Measurements from ENCODE around the gene CCL4.

DNA sequence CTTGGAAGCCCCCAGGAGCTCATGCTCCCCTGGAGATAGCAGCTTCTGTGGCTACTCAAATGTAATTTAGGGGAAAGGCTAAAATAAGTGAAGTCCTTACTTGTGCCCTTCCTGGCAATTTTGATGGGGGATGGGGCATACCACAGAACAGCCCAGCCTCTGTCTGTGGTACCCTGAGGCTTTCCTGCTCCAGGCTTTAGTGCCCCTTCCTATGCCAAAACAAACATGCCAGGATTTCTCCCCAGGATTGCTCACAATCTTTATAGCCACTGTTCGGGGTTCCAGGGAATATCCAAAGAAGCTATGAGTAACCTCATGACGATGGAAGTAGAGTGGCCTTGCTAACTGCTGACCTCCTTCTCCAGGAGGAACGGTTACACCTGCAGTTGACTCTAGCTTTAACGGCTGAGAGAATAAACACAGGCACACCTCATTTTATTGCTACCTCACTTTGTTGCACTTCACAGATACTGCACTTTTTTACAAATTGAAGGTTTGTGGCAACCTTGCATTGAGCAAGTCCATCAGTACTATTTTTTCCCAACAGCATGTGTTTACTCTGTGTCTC is 24.9 kb downstream of the CCL4 start:
- TF ChIP-seq, protein P1, sequence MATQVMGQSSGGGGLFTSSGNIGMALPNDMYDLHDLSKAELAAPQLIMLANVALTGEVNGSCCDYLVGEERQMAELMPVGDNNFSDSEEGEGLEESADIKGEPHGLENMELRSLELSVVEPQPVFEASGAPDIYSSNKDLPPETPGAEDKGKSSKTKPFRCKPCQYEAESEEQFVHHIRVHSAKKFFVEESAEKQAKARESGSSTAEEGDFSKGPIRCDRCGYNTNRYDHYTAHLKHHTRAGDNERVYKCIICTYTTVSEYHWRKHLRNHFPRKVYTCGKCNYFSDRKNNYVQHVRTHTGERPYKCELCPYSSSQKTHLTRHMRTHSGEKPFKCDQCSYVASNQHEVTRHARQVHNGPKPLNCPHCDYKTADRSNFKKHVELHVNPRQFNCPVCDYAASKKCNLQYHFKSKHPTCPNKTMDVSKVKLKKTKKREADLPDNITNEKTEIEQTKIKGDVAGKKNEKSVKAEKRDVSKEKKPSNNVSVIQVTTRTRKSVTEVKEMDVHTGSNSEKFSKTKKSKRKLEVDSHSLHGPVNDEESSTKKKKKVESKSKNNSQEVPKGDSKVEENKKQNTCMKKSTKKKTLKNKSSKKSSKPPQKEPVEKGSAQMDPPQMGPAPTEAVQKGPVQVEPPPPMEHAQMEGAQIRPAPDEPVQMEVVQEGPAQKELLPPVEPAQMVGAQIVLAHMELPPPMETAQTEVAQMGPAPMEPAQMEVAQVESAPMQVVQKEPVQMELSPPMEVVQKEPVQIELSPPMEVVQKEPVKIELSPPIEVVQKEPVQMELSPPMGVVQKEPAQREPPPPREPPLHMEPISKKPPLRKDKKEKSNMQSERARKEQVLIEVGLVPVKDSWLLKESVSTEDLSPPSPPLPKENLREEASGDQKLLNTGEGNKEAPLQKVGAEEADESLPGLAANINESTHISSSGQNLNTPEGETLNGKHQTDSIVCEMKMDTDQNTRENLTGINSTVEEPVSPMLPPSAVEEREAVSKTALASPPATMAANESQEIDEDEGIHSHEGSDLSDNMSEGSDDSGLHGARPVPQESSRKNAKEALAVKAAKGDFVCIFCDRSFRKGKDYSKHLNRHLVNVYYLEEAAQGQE (IDR thresholded peaks at IDR 0.05; ENCODE audit: borderline replicate concordance), result no peak
- TF ChIP-seq, protein P2, sequence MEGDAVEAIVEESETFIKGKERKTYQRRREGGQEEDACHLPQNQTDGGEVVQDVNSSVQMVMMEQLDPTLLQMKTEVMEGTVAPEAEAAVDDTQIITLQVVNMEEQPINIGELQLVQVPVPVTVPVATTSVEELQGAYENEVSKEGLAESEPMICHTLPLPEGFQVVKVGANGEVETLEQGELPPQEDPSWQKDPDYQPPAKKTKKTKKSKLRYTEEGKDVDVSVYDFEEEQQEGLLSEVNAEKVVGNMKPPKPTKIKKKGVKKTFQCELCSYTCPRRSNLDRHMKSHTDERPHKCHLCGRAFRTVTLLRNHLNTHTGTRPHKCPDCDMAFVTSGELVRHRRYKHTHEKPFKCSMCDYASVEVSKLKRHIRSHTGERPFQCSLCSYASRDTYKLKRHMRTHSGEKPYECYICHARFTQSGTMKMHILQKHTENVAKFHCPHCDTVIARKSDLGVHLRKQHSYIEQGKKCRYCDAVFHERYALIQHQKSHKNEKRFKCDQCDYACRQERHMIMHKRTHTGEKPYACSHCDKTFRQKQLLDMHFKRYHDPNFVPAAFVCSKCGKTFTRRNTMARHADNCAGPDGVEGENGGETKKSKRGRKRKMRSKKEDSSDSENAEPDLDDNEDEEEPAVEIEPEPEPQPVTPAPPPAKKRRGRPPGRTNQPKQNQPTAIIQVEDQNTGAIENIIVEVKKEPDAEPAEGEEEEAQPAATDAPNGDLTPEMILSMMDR (IDR thresholded peaks at IDR 0.05; ENCODE audit: poor library complexity, severe bottlenecking), result no peak
- TF ChIP-seq POLR2AphosphoS5 (IDR thresholded peaks at IDR 0.05) (no peak), RAD21 (conservative IDR thresholded peaks at IDR 0.05) (no peak)

All from neural cell (in vitro differentiated cells).